Prostate gland (tissue), 2 donors: ENCODE measurements around the gene MYD88.

Source experiments
- POLR2A ChIP-seq: fragments of 450-650 bp; IDR thresholded peaks from one replicate; pipeline ENCODE4 v1.6.1; 2016; ENCODE audit warnings: antibody characterized with exemption, mild to moderate bottlenecking
- TF ChIP-seq, protein P1 (sequence below), 4 experiments: fragments of 200-600 bp in 2 of 4; fragments of 450-650 bp in 2 of 4; sonication (generic) in 2 of 4; IDR thresholded peaks; 1 replicate in 3 of 4; 2 replicates in 1 of 4; pipeline ENCODE4 v1.5.1; 2016 to 2019; ENCODE audit warnings: antibody characterized with exemption in 4 of 4, mild to moderate bottlenecking in 2 of 4, moderate library complexity in 2 of 4

GRCh38 chr3:38155825-38156224 lies 17.4 kb downstream of the MYD88 start:
- TF ChIP-seq, protein P1, sequence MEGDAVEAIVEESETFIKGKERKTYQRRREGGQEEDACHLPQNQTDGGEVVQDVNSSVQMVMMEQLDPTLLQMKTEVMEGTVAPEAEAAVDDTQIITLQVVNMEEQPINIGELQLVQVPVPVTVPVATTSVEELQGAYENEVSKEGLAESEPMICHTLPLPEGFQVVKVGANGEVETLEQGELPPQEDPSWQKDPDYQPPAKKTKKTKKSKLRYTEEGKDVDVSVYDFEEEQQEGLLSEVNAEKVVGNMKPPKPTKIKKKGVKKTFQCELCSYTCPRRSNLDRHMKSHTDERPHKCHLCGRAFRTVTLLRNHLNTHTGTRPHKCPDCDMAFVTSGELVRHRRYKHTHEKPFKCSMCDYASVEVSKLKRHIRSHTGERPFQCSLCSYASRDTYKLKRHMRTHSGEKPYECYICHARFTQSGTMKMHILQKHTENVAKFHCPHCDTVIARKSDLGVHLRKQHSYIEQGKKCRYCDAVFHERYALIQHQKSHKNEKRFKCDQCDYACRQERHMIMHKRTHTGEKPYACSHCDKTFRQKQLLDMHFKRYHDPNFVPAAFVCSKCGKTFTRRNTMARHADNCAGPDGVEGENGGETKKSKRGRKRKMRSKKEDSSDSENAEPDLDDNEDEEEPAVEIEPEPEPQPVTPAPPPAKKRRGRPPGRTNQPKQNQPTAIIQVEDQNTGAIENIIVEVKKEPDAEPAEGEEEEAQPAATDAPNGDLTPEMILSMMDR (IDR thresholded peaks at IDR 0.05), result no peak
- TF ChIP-seq POLR2A, result no peak
